ENCODE results near the gene ZNF579.
"Not testable (repeated sequence)": the region's sequence is repeated elsewhere in the genome, so short reads cannot be mapped to it uniquely, and the experiment has no call there.

ZNF579 gene

DNA sequence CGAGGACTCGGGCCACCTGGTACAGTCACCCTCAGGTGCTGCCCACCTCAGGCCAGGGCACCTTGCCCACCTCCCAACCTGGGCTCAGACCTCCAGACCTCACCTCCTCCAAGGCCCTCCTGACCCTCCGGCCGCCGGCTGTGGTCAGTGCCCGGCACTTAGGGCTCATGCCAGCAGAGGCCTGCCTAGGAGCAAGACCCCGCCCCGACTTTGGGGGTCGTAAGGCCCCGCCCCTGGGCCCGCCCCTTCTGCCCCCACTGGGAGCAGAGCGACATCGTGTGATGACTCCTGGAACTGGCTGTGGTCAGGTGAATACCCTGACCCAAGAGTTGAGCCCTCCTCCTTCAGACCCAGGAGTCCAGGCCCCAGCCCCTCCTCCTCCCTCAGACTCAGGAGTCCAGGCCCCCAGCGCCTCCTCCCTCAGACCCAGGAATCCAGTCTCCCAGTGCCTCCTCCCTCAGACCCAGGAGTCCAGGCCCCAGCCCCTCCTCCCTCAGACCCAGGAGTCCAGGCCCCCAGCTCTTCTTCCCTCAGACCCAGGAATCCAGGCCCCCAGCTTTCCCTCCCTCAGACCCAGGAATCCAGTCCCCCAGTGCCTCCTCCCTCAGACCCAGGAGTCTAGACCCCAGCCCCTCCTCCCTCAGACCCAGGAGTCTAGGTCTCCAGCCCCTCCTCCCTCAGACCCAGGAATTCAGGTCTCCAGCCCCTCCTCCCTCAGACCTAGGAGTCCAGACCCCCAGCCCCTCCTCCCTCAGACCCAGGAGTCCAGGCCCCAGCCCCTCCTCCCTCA lies 43.5 kb downstream of the ZNF579 start, which contains the start of gene SBK2:
TSS of gene SBK2 (minus strand) at position 183 of the 790 bp plus-strand sequence. CDS start 839 bp downstream, outside the sequence.
- DNase-seq, result no peak

DNA sequence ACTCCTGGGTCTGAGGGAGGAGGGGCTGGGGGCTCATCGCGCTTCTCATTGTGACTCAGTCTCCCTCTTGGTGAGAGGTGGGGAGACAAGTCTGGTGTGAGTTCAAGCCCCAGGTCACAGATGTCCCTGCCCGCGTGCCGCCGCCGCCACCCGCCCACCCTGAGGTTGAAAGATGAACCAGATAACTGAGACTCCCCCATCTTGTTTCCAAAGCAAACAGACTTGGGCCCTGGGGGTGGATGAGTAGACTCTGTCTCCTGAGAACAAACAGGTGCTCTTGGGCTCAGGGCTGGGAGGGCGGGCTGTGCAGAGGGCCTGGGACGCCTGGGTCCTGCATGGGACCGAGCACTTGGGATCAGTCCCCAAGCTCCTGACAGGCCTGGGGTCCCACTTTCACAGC lies 44.3 kb downstream of the ZNF579 start:
- no peak for DNase-seq

DNA sequence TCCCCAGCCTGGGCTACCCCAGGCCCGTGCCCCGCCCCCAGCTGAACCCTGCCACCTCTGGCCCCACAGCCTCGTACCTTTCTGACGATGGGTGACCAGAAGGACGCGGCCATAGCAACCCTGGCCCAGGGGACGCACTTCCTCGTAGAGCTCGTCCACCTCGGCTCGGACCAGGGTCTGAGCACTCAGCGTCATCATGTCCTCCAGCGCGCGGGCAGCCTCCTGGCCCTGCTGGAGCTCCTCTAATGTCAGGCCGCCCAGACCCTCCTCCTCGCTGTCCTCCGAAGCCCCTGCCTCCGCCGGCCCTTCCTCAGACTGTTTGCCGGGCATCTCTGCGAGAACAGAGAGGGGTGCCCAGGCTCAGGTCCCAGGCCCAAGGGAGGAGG lies 44.7 kb downstream of the ZNF579 start:
- no peak for DNase-seq

DNA sequence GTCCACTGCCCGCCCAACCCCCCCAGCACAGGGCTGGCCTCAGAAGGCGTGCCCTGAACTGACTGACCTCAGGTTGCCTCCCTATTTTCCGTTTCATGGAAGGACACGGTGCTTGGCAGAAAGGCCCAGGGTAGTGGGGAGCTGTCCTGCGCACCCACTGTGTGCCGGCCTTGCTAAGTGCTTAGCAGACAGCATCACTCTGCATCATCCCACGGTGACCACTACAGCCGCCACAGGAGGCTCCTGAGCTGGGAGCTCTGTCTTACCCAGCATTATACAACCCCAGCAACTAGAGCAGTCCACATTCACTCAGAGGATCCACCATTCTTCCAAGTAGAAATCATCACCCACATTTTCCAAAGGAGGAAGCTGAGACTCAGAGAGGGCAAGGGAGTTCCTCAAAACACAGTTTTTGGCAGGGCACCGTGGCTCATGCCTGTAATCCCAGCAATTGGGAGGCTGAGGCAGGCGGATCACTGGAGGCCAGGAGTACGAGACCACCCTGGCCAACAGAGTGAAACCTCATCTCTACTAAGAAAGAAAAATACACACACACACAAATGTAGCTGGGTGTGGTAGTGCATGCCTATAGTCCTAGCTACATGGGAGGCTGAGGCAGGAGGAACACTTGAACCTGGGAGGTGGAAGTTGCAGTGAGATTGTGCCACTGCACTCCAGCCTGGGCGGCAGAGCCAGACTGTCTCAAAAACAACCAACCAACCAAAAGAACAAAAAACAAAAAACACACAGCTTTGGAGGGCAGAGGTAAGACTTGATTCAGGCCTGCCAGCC lies 45.3 kb downstream of the ZNF579 start:
- no peak for DNase-seq

DNA sequence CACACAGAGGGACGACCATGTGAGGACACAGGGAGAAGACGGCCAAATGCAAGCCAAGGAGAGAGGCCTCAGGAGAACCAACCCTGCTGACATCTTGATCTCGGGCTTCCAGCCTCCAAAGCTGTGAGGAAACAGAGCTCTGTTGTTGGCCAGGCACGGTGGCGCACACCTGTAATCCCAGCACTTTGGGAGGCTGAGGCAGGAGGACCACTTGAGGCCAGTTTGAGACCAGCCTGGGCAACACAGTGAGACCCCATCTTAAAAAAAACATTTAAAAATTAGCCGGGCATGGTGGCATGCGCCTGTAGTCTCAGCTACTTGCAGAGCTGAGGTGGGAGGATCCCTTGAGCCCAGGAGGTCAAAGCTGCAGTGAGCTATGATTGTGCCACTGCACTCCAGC lies 46.4 kb downstream of the ZNF579 start:
- not testable (repeated sequence) for DNase-seq

DNA sequence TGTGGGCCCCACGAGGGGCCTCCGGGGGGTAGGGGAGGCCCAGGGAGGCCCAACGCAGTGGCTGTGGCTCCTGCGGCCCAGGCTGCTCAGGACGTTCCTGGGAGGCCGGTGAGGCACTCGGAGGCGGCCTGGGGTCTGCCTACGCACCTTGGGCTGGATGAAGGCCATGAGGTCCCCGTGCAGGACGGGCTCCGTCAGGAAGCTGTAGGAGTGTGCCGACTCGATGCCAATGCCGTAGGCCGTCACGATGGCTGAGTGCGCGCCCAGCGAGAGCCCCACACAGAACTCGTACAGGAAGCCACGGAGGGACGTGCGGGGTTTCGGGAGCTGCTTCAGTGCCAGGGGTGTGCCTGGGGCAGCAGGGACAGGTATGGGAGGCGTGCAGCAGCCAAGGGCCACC lies 49.7 kb downstream of the ZNF579 start:
- DNase-seq, result no peak

DNA sequence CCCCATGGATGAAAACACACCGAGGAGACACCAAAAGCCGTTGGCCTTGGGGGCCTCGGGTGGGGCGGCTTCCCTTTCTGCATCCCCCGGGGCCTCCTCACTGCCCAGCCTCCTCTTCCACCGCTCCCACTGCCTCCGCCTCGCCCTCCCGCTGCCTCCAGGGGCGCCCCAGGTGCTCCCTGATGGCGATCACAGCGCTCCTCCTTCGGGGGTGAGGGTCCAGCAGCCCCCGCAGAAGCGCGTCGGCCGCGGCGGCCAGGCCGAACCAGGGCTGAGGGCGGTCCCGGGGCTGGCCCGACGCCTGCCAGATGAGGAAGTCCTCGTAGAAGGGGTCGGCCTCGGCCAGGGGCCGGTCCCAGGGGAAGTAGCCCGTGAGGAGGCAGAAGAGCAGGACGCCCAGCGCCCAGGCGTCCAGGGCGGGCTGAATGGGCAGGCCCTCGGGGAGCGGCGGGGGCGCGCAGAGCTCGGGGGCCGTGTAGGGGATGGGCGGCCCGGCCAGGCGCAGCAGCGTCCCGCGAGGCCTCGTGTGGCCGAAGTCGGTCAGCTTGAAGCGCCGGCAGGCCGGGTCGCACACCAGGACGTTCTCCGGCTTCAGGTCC lies 50.9 kb downstream of the ZNF579 start:
- no peak for DNase-seq

DNA sequence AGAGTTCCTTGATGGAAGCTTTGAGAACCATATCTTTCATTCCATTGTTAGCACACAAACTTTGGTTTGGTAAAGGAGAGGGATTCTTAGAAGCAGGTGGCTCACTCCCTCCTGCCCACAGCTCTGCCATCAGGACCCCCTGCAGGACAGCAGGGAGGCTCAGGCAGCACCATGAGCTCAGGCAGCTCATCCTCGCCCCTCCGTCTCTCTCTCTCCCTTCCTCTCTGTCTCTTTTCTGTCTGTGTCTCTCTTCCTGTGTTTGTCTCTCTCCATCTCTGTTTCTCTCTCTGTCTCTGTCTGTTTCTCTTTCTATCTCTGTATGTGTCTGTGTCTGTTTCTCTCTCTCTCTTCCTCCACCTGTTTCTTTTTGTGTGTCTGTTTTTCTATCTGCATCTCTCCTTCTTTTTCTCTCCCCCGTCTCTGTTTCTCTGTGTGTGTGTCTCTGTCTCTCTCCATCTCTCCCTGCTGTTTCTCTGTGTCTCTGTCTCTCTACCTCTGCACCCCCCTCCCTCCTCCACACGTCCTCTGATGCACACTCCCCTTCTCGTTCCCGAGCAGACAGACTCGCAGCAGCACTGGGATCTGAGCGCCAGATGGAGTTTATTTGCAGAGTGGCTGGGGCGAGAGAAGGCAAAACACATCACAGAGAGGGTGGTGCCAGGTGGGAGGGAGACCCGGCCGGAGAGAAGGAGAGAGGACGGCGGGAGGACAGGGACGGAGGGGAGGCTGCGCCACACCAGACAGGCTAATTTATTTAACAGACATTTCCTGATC lies 52.4 kb downstream of the ZNF579 start:
- no peak for DNase-seq

DNA sequence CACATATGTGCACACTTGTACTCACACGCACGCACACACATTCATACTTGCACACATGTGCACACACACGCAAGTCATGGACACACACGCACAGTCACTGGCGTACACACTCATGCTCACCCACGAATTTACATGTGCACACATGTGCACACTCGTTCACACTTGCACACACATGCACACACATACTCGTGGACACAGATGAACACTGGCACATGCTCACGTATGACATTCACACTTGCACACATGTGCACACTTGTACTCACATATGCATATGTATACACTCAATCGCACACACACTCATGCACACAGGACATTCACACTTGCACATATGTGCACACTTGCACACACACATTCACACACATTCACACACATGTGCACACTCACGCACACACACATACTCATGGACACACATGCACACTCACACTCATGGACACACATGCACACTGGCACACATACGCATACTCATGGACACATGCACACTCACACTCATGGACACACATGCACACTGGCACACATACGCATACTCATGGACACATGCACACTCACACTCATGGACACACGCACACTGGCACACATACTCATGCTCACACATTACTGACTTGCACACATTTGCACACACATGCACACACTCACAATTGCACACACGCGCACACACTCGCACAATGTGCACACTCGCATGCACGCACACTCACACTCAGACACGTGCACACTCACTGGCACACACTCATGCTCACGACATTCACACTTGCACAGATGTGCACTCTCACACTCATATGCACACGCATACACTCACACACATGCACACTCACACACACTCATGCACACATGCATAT lies 53.2 kb downstream of the ZNF579 start:
- no peak for DNase-seq
